T47D (cell line): Measurements from ENCODE around the gene KCNK6.
"Not testable (repeated sequence)": the region's sequence is repeated elsewhere in the genome, so short reads cannot be mapped to it uniquely, and the experiment has no call there.

ENCODE experiments used
- DNase-seq, 2 experiments: peaks; one replicate each; pipeline versions ENCODE4 v3.0.0 to v3.0.0-alpha.2; 2011 to 2012; ENCODE audit warnings: low read depth in 1 of 2, low spot score in 1 of 2
- JUND ChIP-seq: IDR thresholded peaks from 2 replicates; pipeline ENCODE4 v1.6.1; 2012; ENCODE audit warnings: low read depth
- in situ Hi-C: cut with HindIII; loops from 2 replicates; pipeline ENCODE4 v1.10.0; 2016; ENCODE audit warnings: low sequenced_read_pairs, low pct_unique_long_range_greater_than_20kb

The KCNK6 gene

GRCh38 chr19:38317104-38317612, 2.5 kb upstream of the KCNK6 start:
- no peak for DNase-seq
- TF ChIP-seq JUND = no peak
- in situ Hi-C loops = no loop called here

GRCh38 chr19:38318660-38319059, 985 bp upstream of the KCNK6 start:
- no peak for TF ChIP-seq JUND
- in situ Hi-C loops = no loop called here
- no peak for DNase-seq

GRCh38 chr19:38320969-38321339, 1.3 kb downstream of the KCNK6 start:
- DNase-seq = no peak
- no peak for TF ChIP-seq JUND
- in situ Hi-C loops = no loop called here

GRCh38 chr19:38321646-38322196, 2.1 kb downstream of the KCNK6 start:
- TF ChIP-seq JUND = no peak
- in situ Hi-C loops = no loop called here
- DNase-seq = peak in 1 of 2 experiments; percentile 73

GRCh38 chr19:38323291-38323690, 3.6 kb downstream of the KCNK6 start:
- TF ChIP-seq JUND = no peak
- in situ Hi-C loops = no loop called here
- DNase-seq = no peak

- no peak for DNase-seq
- TF ChIP-seq JUND = no peak
- in situ Hi-C loops = no loop called here
Observed at GRCh38 chr19:38324431-38324830, 4.8 kb downstream of the KCNK6 start.

GRCh38 chr19:38326591-38326990, 6.9 kb downstream of the KCNK6 start:
- DNase-seq = no peak
- TF ChIP-seq JUND = no peak
- in situ Hi-C loops = no loop called here

GRCh38 chr19:38329651-38330050, 10.0 kb downstream of the KCNK6 start:
- no peak for TF ChIP-seq JUND
- no peak for DNase-seq
- in situ Hi-C loops = no loop called here

GRCh38 chr19:38331728-38332127, 12.1 kb downstream of the KCNK6 start:
- no peak for TF ChIP-seq JUND
- no peak for DNase-seq
- in situ Hi-C loops = no loop called here

GRCh38 chr19:38333245-38333644, 13.6 kb downstream of the KCNK6 start:
- in situ Hi-C loops = no loop called here
- DNase-seq = no peak
- TF ChIP-seq JUND = no peak

- DNase-seq = peak; percentile 75 to 97
- TF ChIP-seq JUND = no peak
- in situ Hi-C loops = no loop called here
Observed at GRCh38 chr19:38335949-38336637, 16.4 kb downstream of the KCNK6 start.

- no peak for TF ChIP-seq JUND
- peak; percentile 70 to 97 for DNase-seq
- in situ Hi-C loops = no loop called here
Observed at GRCh38 chr19:38336638-38337359, 17.2 kb downstream of the KCNK6 start.

GRCh38 chr19:38337360-38337653, 17.7 kb downstream of the KCNK6 start:
- in situ Hi-C loops = no loop called here
- no peak for TF ChIP-seq JUND

GRCh38 chr19:38339011-38339410, 19.4 kb downstream of the KCNK6 start:
- in situ Hi-C loops, DNase-seq: not testable (repeated sequence)

More at GRCh38 chr19:38337360-38337653, 17.7 kb downstream of the KCNK6 start:
- DNase-seq = no peak
